Frontal cortex (tissue), 4 donors: ENCODE results near the gene CPLX1. TPM values are rescaled to one million over a fixed set of nuclear protein-coding genes. Genes with fewer than 3 reads are reported as not detected.

ENCODE experiments used
- DNase-seq, 2 donors: peaks; one replicate each; pipeline ENCODE4 v3.0.0; 2012; ENCODE audit warnings: low spot score in 2 of 2
- FAIRE-seq: peaks from 2 replicates; lab custom pipeline; 2012; peaks lifted over from hg19 to GRCh38; lab: Jason Lieb, UNC
- total RNA-seq: library from RNA; depleted of rRNA; stranded (reverse); fragments of >200 nt; gene quantifications from one replicate; pipeline ENCODE4 v1.2.3, GENCODE V29; 2014
- donor health status: control.
- donor health status: control.
- donor health status: control.

Gene CPLX1
- total RNA-seq, 1 donor from 2014 or later, result 1.2 TPM

DNA sequence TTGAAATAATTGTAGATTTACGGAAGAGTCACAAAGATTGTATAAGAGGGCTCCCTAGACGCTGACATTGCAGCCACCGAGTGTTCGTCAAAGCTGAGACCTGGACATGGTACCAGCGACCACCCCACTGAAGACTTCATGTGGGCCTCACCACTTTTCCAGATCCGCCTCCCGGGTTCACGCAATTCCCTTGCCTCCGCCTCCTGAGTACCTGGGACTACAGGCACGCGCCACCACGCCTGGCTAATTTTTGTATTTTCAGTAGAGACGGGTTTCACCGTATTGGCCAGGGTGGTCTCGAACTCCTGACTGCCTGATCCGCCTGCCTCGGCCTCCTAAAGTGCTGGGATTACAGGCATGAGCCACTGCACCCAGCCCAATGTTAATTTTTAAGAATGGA is 29.7 kb downstream of the CPLX1 start:
- FAIRE-seq, result no peak
- no peak for DNase-seq

DNA sequence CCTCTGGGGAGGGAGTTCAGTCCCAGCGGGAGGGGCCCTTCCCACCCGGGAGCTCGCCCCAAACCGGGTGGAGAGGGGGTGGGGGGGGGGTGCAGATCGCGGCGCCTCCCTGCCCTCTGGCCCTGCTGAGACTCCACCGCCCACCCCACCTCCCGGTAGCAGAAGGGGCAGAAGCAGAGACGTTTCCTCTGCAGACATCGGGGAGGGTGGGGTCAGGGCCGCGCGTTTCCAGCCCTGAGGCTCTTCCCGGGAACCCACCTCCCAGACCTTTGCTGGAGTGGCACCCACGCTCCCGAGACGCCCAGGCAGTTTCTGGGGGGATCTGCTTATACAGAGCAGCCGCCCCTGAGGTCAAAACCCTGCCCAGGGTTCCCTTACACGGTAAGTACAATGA is 30.2 kb downstream of the CPLX1 start:
- FAIRE-seq (no peak), DNase-seq (no peak)

DNA sequence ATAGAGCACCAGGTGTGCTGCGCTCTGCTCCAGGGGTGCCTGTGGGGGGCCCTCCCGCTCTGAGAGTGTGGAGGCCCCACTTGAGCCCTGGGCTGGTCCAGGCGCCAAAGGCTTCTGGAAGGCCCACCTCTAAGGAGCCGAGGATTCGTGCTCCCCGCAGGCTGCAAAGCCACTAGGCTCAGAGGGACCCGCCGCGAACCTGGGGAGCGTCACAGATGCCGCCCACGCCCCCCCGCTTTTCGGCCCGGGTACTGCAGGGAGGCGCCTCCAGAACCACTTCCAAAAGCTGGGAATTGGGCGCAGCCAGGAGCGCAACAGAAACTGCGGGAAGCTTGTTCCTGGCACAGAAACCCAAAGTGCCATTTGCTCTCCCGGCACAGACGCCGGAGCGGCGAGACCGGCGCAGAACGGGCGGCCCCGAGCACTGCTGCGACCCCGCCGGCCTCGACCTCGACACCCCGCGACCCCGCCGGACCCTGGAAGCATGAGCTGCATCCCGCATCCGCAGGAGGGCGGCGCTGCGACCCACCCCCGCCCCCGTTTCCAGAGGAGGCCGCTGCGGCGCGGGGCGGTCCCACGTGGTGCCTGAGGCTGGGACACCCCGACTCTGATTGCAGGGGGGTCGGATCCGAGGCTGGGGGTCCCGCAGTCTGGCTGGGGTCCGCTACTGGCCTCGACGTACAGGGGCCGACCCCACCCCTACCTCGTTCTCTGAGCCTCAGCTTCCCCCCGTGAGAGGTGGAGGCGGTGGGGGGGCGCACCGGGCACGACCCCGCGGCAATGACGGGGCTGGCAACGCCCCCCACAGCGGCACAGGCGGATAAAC is 30.8 kb downstream of the CPLX1 start:
- FAIRE-seq (no peak), DNase-seq (no peak)

DNA sequence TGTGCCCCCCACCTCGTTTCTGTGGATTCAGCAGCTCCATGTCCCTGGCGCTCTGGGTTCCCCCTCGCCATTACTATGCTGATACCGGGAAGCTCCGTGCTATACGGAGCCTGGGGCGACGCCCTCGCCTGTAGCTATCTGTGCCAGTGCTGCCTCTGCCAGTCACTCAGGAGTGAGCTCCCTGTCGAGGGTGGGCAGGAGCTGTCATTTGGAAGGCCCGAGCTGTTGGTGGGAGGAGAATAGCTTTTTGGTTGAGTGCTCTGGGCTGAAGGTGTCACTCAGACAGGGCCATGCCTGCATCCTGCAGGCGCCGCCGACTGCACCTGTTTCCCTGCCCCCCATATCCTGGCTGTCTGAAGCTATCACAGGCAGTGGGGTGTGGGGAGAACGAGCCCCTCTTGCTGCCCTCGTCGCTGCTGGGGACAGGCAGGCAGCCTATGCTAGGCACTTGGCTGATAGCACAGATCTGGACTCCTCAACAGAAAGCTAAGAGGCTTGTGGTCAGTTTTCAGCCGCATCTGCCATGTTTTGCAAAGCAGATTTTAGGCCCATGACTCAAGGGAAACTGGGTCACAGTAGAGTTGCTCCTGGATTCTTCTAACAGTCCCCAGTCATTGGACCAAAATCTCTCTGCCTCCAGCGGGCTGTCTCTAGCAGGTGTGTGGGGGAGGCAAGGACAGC is 31.8 kb downstream of the CPLX1 start:
- no peak for FAIRE-seq

DNA sequence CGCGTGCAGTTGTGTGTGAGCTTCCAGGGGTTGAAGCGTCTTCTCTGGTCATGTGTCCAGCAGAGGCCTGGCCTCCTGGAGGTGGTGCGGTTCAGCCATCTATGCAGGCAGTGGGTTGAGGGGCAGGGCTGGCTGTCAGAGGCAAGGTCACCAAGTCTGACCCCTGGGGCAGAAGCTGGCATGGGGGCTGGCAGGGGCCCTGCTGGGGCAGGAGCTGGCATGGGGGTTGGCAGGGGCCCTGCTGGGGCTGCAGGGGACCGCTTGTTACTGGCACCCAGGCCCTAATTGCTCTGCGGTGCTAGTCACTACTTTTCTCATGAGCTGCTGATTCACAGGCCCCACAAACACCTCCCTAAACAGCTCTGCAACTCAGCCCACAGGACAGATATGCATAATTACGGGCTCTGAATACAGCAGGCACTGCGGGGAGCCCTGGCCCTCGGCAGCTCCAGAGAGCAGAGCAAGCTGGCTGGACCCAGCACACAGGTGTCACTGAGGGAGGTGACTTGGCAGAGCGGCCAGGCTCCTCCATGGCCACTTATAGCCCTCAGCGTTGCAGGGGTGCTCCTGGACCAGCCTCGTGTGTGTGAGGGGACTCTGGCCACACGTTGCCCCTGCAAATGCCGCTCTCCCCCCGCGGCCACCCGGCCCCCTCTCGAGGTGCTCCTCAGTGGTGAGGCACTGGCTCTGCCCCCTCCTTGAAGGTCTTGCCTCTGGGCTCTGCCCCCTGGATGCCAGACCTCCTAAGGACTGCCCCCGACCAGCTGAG is 32.7 kb downstream of the CPLX1 start:
- DNase-seq (no peak), FAIRE-seq (no peak)

More for the DNA sequence above, 31.8 kb downstream of the CPLX1 start:
- DNase-seq, result no peak

DNA sequence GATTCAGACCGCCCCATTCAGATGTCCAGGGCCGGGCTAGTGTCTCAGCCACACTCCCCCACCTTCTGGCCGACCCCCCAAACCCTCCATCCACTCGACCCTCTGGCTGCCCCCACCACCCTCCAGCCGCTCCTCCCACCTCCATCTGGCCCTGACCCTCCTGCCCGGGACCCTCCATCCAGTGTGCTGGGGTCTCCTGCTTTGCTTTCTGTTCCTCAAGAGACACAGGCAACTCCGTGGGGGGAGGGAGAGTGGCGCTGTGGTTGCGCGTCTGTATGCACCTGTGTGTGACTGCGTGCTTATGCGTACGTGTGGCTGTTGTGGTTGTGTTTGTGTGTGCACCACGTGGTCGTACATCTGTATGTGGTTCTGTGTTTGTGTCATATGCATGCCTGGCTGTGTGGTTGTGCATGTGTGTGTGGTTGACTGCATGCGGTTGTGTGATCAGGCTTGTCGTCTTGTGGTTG is 33.3 kb downstream of the CPLX1 start:
- DNase-seq (no peak), FAIRE-seq (no peak)

DNA sequence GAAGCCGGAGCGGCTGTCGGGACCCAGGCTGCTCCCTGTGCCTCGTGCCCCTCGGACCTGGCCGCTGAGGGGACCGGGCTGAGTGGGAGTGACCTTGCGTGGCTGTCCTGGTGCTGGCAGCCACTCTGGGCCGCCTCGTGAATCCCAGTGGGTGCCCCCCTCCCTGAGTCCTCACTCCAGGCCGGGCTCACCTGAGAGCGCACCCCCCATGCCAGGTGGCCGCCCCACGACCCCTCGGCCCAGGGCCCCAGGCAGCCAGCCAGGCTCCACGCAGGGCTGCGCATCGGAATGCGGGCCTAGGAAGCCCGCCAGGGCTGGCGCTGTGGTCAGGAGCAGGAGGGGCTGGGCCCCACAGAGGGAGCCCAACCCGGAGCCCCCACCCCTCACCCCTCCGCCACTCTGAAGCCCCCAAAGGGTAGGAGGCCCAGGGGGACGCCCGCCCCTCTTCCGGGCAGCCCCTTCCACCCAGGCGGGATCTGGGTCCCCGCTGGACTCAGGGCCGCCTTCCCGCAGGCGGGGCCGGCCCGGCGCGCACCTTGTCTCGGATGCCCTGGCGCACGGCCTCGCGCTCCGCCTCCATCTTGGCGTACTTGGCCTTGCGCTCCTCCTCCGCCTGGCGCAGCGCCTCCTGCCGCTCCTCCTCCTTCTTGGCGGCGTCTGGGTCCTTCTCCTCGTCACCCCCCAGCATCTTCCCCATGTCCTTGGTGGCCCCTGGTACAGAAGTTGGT is 33.9 kb downstream of the CPLX1 start:
- FAIRE-seq (no peak), DNase-seq (no peak)

DNA sequence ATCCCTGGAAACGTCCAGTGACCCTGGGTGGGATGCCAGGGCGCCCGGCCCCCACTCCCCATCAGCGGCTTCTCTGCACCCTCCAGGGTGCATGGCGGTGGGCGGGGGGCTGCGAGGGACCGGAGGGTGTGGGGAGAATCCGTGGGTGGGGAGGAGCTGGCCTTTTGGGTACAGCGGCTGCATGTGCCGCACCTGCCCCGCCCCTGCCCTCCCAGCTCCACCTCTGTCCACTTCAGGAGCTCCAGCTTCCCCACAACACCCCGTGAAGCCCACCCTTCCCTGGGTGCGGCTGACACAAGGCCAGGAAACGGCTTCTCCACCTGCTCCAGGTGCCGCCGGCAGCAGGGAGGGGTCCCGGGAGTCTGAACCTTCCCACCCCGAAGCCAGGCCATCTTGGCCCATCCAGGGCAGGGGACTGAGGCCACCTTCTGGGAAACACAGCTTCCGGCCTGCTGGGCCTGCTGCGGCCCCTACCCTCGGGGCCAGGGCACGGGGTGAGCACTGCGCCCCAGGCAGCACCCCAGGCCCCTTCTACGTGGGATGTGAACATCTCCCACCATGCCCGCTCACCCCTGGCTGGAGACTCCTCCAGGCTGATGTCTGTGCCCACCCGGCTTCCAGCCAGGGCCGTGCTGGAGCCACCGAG is 34.6 kb downstream of the CPLX1 start:
- DNase-seq (no peak), FAIRE-seq (no peak)

DNA sequence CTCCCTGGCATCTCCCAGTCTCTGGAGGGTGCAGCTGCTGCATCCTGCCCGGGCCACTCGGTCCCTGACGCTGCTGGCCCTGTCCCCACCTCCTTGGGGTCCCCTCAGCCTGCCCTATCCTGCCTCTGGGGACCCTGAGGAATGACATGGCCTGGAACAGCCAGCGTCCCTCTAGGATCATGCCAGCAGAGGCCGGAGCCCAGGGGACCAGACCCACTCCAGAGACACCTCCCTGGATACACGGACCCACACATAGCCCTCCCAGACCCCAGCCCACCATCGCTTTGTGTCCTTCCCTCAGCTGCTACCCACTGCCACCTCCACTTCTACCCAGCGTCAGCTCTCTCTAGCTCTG is 35.5 kb downstream of the CPLX1 start:
- no peak for FAIRE-seq
- DNase-seq, result no peak

DNA sequence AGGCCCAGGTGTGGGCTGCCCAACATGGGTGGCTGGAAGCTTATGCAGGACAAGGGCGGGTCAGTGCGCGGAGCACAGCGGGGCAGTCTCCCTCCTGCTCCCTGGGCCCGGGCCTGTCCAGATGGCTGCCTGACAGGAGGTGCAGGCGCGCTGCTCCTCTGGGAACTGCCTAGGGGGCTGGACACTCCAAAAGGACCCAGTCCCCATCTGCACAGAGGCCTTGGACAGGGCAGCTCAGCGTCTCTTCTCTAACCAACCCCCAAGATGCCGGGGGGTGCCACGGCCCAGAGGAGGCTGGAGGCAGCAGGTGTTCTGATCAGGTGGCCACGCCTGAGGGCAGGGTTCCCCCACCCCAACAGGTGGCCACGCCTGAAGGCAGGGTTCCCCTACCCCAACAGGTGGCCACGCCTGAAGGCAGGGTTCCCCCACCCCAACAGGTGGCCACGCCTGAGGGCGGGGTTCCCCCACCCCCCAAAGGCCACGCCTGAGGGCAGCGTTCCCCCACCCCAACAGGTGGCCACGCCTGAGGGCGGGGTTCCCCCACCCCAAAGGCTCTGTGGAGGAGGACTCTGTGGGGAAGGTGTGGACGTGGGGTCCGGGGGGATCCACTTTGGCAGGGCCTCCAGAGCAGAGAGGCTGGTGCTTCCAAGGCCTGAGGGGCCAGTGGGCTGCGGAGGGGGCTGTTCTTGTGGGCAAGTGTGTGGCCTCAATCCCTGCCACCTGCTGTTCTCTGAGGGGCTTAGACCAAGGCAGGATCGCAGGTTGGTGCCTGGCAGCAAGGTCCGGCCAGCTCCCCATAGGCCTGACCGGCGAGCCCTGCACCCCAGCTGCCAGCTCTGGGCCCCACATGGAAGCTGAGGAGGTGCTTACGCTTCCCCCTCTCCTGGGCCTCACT is 36.1 kb downstream of the CPLX1 start:
- FAIRE-seq, result no peak
- no peak for DNase-seq

DNA sequence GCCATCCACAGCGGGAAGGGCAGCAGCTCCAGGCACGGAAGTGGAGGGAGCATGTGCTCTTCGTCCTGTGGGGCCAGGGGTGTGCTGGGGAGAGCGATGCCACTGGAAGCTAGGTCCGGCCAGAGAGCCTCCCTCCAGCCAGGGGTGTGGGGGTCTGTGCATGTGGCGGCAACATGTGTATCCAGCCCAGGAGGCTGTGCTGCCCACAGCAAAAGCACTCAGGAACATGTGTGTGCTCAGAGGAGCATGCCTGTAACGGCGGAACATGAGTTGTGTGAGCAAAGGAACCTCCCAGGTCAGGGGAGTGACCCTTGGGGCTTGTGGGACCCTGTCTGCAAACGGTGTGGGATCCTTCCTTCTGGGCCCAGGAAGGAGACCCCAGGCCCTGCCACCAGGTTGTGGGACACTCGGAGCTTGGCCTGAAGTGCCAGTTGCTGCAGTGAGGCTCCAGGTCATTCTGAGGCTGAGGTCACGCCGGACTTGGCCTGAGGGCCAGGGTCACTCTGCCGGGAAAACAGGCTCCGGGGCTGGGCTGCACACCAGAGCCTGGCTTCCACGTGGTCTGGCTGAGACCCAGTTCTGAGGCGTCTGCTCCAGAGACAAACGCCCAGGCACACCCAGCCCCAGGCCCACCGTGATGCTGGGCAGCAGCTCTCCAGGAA is 37.2 kb downstream of the CPLX1 start:
- no peak for DNase-seq

DNA sequence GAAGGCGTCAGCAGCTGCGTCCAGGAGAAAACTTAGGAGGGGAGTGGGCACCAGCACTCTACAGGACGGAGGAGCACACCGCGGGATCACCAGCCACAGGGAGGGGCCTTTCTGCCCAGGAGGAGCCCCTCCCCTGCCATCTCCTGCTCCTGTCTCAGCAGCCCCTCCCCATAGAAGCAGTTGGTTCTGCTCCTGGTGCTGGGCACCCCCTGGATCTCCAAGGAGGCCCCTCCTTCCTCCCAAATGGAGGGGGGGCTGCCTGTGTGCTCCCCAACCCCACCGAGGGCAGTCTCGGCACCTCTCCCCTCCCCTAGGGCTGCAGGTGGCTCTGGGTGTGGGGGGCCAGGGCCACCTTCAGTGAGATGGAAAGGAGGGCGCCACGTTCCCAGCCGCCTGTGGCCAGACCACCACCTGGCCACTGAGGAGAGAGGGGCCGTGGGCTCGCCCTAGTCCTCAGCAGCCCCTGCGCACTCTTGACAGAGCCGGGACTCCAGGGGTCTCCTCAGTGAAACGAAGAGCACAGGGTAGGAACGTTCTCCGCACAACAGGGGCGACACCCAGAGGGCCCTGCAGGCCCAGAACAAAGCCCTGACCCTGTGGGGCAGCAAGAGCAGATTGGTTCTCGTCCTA is 37.8 kb downstream of the CPLX1 start:
- no peak for FAIRE-seq
- no peak for DNase-seq

More for the DNA sequence above, 37.2 kb downstream of the CPLX1 start:
- no peak for FAIRE-seq

DNA sequence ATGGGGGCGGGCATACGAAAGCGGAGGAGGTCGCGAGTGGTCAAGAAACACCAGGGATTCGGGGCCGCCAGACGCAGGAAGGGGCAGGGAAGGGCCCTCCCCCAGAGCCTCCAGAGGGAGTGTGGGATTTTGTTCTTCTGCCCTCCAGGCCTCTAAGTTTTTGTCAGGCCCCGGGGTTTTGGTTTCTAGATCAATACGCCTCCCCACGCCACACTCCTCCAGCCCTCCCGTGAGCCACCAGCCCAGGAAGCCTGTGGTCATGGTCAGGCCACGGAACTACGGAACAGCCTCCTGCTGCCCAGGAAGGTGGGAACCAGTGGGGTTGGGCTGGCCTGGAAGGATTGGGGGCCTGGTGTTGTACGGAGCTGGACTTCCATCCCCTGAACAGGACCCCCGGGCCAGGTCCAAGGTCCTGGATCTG is 38.4 kb downstream of the CPLX1 start:
- DNase-seq (no peak), FAIRE-seq (no peak)

DNA sequence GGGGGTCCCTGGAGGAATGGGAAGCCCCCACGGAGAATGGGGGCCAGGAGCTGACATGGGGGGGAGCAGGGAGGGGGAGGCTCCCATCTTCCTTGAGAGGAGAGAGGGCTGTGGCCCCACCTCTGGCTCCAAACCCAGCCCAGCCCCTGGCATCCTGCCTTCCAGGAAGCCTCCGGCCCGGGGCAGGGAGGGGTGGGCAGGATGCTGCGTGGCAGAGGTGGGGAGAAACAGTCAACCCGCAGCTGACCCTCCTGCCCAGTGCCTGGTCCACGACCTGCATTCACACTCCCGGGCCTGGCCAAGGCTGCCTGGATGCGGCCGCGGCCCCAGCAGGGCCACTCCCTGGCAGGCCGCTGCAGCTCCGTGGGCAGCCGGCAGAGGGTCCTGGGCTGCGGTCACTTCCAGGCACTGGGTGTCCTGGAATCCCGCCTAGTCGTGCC is 39.0 kb downstream of the CPLX1 start:
- no peak for FAIRE-seq

DNA sequence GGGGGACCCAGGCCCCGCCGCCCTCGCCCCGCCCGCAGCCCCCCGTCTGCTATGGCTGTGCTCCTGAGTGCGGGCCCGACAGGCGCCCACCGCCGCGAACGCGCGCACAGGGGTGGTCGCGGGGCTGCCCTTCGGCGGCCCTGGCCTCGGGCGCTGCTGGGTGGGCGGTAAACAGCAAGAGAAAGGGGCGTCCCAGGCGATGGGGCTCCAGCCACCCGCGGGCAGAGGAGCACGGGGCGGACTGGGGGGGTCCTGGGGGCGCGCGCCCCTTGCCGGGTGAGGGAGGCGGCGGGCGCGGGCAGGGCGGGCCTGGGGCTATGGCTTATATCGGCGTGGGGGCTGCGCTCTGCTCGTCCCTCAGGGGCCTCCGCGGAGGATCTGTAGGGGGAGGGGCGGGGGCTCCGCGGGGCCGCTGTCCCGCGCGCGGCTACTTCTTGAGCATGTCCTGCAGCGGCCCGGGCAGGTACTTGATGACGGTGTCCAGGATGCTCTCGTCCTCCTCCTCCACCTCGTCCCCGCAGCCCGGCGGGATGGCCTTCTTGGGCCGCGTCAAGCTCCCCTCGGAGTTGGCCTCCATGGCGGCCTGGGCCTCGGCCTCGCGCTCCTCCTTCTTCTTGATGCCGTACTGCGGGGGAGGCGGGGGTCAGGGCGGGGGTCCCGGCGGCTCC is 39.7 kb downstream of the CPLX1 start:
- DNase-seq, result no peak
- FAIRE-seq, result no peak

More for the DNA sequence above, 39.0 kb downstream of the CPLX1 start:
- DNase-seq, result no peak

DNA sequence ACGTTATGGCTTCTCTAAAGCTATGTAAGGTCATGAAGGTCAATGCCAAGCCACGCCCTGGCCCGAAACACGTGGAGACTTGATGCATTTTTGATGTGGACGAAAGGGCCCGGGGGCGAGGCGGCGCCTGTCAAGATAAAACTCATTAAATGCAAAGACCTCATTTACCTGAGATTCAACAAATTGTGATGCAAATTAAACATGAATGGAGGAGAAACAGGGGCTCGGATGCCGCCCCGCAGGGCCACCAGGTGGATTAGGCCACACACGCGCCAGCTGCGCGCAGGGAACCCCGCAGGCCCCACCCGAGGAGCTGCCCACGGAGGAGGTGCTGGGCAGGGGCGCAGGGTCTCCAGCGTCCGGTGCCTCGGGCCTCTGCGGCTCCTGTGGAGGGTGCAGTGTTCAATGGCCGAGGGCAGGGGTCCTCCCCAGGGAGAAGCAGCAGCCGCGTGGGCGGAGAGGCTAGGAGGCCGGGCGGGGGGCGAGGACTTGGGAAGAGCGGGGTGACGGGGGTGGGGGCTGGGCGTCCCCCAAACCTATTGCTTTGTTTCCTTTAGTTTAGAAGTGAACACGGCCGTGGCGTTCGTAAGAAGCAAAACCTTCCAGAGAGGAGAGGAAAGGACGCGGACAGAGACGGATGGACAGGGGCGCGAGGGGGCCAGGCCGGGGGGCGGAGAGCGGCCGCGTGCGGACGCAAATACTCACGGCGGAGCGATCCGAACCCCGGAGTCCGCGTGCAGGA is 40.4 kb downstream of the CPLX1 start:
- no peak for DNase-seq
- no peak for FAIRE-seq
